Fibroblast of lung (primary cell): ENCODE data around the gene MAPT. TPM values are rescaled to one million over a fixed set of nuclear protein-coding genes. Genes with fewer than 3 reads are reported as not detected.
"Not testable (repeated sequence)": the region's sequence is repeated elsewhere in the genome, so short reads cannot be mapped to it uniquely, and the experiment has no call there.

Source experiments
- DNase-seq, 2 donors: peaks; one replicate each; pipeline versions ENCODE4 v3.0.0 to v3.0.0-alpha.2; 2010; ENCODE audit warnings: low read depth in 2 of 2
- H2AFZ ChIP-seq: 2 replicates; pipeline ENCODE4 v1.5.1; 2012; ENCODE audit warnings: low read length, control low read depth, inconsistent platforms
- H3K27ac ChIP-seq: 2 replicates; pipeline ENCODE4 v1.5.1; 2011; ENCODE audit warnings: low read length, control low read depth; ENCODE audit not compliant: insufficient read depth
- H3K27me3 ChIP-seq: 2 replicates; pipeline ENCODE4 v1.5.1; 2011; ENCODE audit warnings: mild to moderate bottlenecking, low read length; ENCODE audit not compliant: control insufficient read depth, insufficient read depth
- H3K36me3 ChIP-seq: 2 replicates; pipeline ENCODE4 v1.5.1; 2011; ENCODE audit warnings: low read length; ENCODE audit not compliant: control insufficient read depth, insufficient read depth
- H3K4me1 ChIP-seq: 2 replicates; pipeline ENCODE4 v1.5.1; 2011; ENCODE audit warnings: low read length; ENCODE audit not compliant: control insufficient read depth, insufficient read depth; ENCODE audit errors: extremely low read depth
- H3K4me2 ChIP-seq: 2 replicates; pipeline ENCODE4 v1.5.1; 2011; ENCODE audit warnings: low read length, control low read depth; ENCODE audit not compliant: insufficient read depth; ENCODE audit errors: extremely low read depth
- H3K4me3 ChIP-seq, 4 experiments: fragments of 200-600 bp in 1 of 4; sonication (generic) in 1 of 4; replicated peaks in 1 of 4; 2 replicates each; pipeline ENCODE4 v1.5.1; 2011 to 2016; ENCODE audit warnings: low read length in 4 of 4, low read depth in 3 of 4, mild to moderate bottlenecking in 3 of 4, control low read depth in 2 of 4, inconsistent platforms in 1 of 4, mixed read lengths in 1 of 4; ENCODE audit not compliant: insufficient read depth in 1 of 4; ENCODE audit errors: control extremely low read depth in 1 of 4
- H3K79me2 ChIP-seq: 2 replicates; pipeline ENCODE4 v1.5.1; 2012; ENCODE audit warnings: mild to moderate bottlenecking, low read length, inconsistent platforms; ENCODE audit not compliant: control insufficient read depth, insufficient read depth
- H3K9ac ChIP-seq: 2 replicates; pipeline ENCODE4 v1.5.1; 2011; ENCODE audit warnings: mild to moderate bottlenecking, low read length, control low read depth; ENCODE audit not compliant: insufficient read depth
- H3K9me3 ChIP-seq: 2 replicates; pipeline ENCODE4 v1.5.1; 2012; ENCODE audit warnings: low read depth, low read length; ENCODE audit not compliant: control insufficient read depth, insufficient read depth
- H4K20me1 ChIP-seq: 2 replicates; pipeline ENCODE4 v1.5.1; 2011; ENCODE audit warnings: low read length; ENCODE audit not compliant: control insufficient read depth, insufficient read depth; ENCODE audit errors: extremely low read depth
- CTCF ChIP-seq, 2 donors: IDR thresholded peaks in 1 of 2; conservative IDR thresholded peaks in 1 of 2; 1 replicate in 1 of 2; 2 replicates in 1 of 2; pipeline ENCODE4 v1.5.1; 2011 to 2012; ENCODE audit warnings: low read length in 2 of 2, control low read depth in 1 of 2, inconsistent platforms in 1 of 2, low read depth in 1 of 2, mild to moderate bottlenecking in 1 of 2
- EZH2 ChIP-seq: IDR thresholded peaks from 2 replicates; pipeline ENCODE4 v1.5.1; 2012; ENCODE audit warnings: low read length, control low read depth, mild to moderate bottlenecking; ENCODE audit errors: missing control alignments
- polyA plus RNA-seq, 2 donors: library from polyadenylated mRNA; depleted of rRNA in 1 of 2; stranded (reverse) in 1 of 2; unstranded in 1 of 2; fragments of >200 nt; gene quantifications; 2 replicates each; pipeline ENCODE4 v1.2.1, GENCODE V29; 2011 to 2012; ENCODE audit warnings: missing spikeins in 1 of 2
- total RNA-seq: library from RNA; depleted of rRNA; stranded (reverse); fragments of >200 nt; gene quantifications from 2 replicates; pipeline ENCODE4 v1.2.1, GENCODE V29; 2014

The MAPT gene
- total and polyA plus RNA-seq, 2 donors (not counting 1 experiment from before 2014, with no cell fraction given): 0.09 to 0.50 TPM

GRCh38 chr17:45912319-45912718 lies 18.0 kb downstream of the MAPT start:
- TF ChIP-seq CTCF (conservative IDR thresholded peaks at IDR 0.05 in 1 of 2, IDR thresholded peaks at IDR 0.05 in 1 of 2; ENCODE audit: low read depth in 1 of 2, low read length in 2 of 2) (no peak), EZH2 (no peak)

GRCh38 chr17:45913030-45913429 lies 18.7 kb downstream of the MAPT start:
- not testable (repeated sequence) for H3K9me3 ChIP-seq, H3K4me3 ChIP-seq, H3K9ac ChIP-seq, H3K36me3 ChIP-seq, H3K27me3 ChIP-seq, H3K4me2 ChIP-seq, H4K20me1 ChIP-seq, H3K4me1 ChIP-seq, H3K79me2 ChIP-seq, H2AFZ ChIP-seq, DNase-seq, H3K27ac ChIP-seq

More at GRCh38 chr17:45912319-45912718, 18.0 kb downstream of the MAPT start:
- H3K27ac ChIP-seq: no peak overlapping the region
- DNase-seq: no peak
- no peak overlapping the region for H2AFZ ChIP-seq
- H3K4me2 ChIP-seq: no peak overlapping the region
- H3K36me3 ChIP-seq: no peaks in the 10 kb centered on the region
- H3K4me3 ChIP-seq: no peak overlapping the region
- no peaks in the 10 kb centered on the region for H3K9me3 ChIP-seq
- no peaks in the 10 kb centered on the region for H3K4me1 ChIP-seq
- peaks cover under 1% of the 10 kb centered on the region for H3K27me3 ChIP-seq
- H4K20me1 ChIP-seq: no peaks in the 10 kb centered on the region
- no peak overlapping the region for H3K9ac ChIP-seq
- no peaks in the 10 kb centered on the region for H3K79me2 ChIP-seq

- no peaks in the 10 kb centered on the region for H3K9me3 ChIP-seq
- H3K4me2 ChIP-seq: no peak overlapping the region
- H3K4me1 ChIP-seq: no peaks in the 10 kb centered on the region
- H4K20me1 ChIP-seq: no peaks in the 10 kb centered on the region
- TF ChIP-seq EZH2: no peak
- no peak for TF ChIP-seq CTCF (conservative IDR thresholded peaks at IDR 0.05 in 1 of 2, IDR thresholded peaks at IDR 0.05 in 1 of 2; ENCODE audit: low read depth in 1 of 2, low read length in 2 of 2)
- H3K4me3 ChIP-seq: no peak overlapping the region
- H3K36me3 ChIP-seq: no peaks in the 10 kb centered on the region
- no peak overlapping the region for H3K9ac ChIP-seq
- H3K27ac ChIP-seq: no peak overlapping the region
- H3K79me2 ChIP-seq: no peaks in the 10 kb centered on the region
- H2AFZ ChIP-seq: no peak overlapping the region
- no peak for DNase-seq
- no peaks in the 10 kb centered on the region for H3K27me3 ChIP-seq
Measured at GRCh38 chr17:45914047-45914717, 19.8 kb downstream of the MAPT start.
